Measurements from ENCODE around the gene DCST1. TPM values are rescaled to one million over a fixed set of nuclear protein-coding genes. Genes with fewer than 3 reads are reported as not detected.

Gene DCST1
- total RNA-seq, 1 donor from 2014 or later, result 0.13 TPM

DNA sequence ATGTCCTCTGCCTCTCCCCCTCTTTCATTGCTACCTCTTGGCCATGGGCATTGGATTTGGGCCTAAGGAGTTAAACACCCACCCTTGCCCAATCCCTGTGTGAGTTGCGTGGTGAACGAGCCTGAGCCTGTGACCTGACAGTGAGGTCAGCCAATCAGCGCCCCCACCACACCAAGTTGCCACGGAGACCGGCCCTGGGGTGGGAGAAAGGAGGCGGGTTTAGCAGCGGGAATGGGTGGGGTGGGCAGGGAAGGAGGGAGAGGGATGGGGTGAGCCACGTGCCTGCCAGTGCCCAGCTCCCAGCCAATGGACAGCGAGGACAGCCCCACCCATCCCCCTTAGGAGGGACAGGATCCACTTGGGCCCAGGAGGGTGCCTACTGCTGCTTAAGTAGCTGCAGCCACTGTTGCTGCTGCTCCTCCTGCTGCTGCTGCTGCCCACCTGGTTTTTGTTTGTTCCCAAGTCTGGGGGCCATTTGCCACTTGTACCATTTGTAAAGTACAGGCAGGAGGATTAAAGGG lies 21.5 kb upstream of the DCST1 start:
- ATAC-seq (peak; percentile 39), DNase-seq (ENCODE audit: low spot score) (peak; percentile 69)

- no peak for DNase-seq (ENCODE audit: low spot score)
- ATAC-seq, result no peak
Measured at GRCh38 chr1:155012776-155013602, 20.6 kb upstream of the DCST1 start.

- ATAC-seq, result no peak
- no peak for DNase-seq (ENCODE audit: low spot score)
Measured at GRCh38 chr1:155013632-155014031, 20.0 kb upstream of the DCST1 start.

GRCh38 chr1:155014709-155015508 lies 18.7 kb upstream of the DCST1 start:
- ATAC-seq, result no peak
- DNase-seq (ENCODE audit: low spot score), result no peak

- no peak for ATAC-seq
- peak; percentile 55 for DNase-seq (ENCODE audit: low spot score)
Measured at GRCh38 chr1:155015527-155016230, 17.9 kb upstream of the DCST1 start.

DNA sequence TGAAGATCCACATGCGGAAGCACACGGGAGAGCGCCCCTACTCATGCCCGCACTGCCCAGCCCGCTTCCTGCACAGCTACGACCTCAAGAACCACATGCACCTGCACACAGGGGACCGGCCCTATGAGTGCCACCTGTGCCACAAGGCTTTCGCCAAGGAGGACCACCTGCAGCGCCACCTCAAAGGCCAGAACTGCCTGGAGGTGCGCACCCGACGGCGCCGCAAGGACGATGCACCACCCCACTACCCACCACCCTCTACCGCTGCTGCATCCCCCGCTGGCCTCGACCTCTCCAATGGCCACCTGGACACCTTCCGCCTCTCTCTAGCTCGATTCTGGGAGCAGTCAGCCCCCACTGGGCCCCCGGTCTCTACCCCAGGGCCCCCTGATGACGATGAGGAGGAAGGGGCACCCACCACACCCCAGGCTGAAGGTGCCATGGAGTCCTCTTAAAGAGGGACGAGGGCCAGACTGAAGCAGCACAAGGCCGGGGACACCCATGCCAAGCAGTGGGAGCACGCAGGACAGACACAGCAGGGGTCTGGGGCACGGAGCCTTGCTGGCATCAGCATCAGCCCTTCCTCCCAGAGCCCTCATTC lies 17.3 kb upstream of the DCST1 start:
- DNase-seq (ENCODE audit: low spot score) (peak; percentile 55), ATAC-seq (no peak)

DNA sequence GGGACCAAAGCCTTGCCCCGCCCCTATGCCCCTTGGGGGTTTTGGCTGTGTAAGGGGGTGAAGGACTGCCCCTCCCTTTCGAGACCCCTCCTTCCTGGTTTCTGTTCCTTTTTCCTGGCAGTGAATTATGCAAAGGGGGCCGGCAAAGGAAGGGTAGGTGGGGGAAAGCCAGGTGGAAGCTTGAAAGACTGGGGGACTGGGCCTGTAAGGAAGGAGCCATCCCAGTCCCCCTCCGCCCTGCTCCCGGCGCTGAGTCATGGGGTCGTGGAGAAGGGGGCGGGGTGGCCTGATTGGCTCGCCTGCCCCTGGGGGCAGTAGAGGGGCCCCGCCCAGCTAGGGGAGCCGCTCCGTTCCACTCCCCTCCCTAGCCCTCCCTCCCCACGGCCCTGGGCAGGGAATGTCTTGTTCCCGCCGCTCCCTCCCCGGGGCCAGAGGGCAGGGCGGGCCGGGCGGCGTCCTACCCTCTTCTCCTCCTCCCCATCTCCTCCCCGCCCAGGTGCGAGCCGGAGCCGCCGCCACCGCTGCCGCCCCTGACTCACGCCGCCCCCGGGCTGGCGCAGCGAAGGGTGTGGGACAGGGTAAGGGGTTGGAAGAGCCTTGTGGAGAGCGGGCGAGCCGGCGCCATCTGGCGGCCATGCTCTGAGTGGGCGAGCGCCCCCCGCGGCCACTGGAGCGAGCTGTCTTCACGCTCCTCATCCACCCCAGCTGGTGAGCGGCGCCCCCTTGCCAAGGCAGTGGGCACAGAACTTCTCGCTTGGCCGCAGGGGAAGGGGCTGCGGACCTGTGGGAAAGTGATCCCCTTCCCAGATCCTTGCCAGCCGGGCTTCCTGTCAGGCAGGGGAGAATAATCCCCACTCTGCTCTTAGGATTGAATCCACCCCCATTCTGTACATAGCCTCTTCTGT lies 16.3 kb upstream of the DCST1 start:
- peak; percentile 86 for DNase-seq (ENCODE audit: low spot score)
- peak; percentile 82 for ATAC-seq

DNA sequence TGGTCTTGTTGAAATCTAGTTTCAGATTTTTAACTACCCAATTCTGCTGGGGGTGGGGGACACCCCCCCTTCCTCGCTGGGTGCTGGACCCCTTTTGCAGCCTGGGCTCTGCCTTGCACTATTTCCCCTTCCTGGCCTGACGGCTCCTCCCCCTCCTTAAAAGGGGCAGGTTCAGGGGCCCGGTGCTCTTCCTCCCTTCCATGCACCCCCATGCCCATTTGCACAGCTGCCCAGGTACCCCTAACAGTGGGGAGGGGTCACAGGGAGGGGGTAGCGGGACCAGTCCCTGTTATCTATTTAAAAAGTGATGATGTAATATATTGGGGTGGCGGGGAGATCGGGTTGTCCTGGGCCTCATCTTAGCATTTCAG lies 15.7 kb upstream of the DCST1 start:
- DNase-seq (ENCODE audit: low spot score) (no peak), ATAC-seq (no peak)

DNA sequence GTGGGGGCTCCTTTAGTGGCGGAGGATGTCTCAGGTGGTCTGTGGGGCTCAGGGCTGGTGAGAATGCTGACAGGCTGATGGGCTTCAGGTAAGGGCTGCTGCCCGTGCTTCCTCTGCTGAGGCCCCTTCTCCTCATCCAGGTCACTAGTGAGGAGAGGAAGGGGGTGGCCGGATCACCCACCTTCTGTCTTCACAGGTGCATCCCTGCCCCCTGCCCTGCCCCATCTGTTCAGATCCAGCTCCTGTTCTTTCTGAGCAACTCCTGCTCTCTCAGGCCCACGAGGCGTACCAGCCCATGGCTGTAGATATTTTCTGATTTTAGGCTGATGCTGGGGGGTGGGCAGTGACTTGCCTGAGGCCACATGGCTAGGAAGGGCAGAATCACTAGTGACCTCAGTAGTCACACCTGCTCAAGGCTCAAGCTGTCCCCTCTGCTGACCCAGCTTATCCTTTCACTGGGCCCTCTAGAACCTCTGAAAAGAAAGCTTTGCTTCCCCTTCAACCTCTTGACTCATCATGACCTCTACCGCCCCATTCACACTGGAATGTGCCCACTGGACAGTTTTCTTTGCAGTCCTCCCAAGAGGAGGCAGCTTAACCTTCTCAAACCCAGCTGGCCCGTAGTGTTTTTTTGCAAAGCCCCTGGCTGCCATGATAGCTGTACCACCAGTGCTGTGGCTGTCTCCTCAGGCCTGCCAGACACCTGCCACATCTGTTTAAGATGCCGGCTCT lies 14.8 kb upstream of the DCST1 start:
- ATAC-seq (no peak), DNase-seq (ENCODE audit: low spot score) (no peak)

- ATAC-seq (no peak), DNase-seq (ENCODE audit: low spot score) (no peak)
Measured at GRCh38 chr1:155019377-155020245, 14.0 kb upstream of the DCST1 start.

DNA sequence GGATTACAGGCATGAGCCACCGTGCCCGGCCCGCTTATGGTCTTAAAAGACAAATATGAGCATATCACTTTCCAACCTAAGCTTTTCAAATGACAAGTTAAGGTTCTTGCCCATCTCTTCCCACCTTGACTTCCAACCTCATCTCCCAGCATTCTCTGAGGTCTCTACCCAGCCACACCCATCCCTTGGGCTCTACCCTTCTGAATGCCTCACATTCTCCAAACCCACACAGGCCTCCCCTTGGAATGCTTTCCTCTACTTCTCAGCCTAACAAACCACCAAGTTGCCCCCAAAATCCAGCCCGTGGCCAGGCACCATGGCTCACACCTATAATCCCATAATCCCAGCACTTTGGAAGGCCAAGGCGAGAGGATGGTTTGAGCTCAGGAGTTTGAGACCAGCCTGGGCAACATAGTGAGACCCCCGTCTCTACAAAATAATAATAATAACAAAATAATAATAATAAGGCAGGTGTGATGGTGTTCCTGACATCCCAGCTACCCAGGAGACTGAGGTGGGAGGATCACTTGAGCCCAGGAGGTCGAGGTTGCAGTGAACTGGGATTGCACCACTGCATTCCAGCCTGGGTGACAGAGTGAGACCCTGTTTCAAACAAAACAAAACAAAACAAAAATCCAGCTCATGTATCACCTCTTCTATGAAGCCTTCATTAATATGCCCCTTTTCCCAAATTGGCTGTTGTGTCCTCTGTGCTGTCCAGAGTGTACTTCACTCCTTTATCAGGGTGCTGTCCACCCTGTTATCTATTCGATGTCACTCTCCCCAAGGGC lies 11.3 kb upstream of the DCST1 start:
- DNase-seq (ENCODE audit: low spot score) (no peak), ATAC-seq (no peak)

- peak; percentile 35 for ATAC-seq
- no peak for DNase-seq (ENCODE audit: low spot score)
Measured at GRCh38 chr1:155022927-155023236, 10.7 kb upstream of the DCST1 start.

DNA sequence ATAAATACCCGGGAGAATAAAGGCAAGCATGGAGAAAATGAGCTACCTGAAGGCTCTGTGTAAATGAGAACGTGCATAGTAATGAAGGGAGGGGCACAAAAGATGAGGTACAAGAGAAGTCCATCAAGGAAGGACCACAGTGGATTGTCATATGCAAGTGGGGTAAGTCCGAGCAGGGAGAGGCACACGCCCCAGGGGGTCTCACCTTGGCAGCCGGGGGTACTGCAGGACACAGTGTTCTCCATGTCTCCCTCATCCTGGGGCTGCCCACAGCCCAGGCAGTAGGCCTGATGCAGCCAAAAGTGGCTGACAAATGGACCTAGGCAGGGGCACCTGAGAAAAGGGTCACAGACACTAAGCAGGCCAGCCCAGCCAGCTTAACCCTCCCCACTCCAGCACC lies 10.0 kb upstream of the DCST1 start:
- ATAC-seq, result no peak
- DNase-seq (ENCODE audit: low spot score), result no peak

DNA sequence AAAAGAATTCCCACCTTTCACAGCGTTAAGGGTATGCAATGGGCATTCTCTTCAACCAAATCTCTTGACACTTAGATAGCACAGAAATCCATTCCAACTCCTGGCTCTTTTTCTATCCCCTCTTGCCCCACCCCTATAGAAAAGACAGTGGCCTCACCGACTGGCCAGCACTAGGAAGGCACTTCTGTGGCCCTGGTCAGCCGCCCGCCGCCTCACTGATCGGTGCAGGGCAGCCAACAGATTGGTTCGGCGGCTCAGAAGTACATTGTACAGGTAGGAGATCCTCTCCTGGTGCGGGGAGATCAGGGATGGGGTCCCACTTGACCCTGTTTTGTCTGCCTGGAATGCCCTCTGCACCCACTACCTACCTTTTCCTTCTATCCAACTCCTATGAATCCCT lies 9.3 kb upstream of the DCST1 start:
- ATAC-seq (no peak), DNase-seq (ENCODE audit: low spot score) (no peak)

GRCh38 chr1:155026154-155026553 lies 7.5 kb upstream of the DCST1 start:
- no peak for DNase-seq (ENCODE audit: low spot score)

GRCh38 chr1:155026588-155026987 lies 7.0 kb upstream of the DCST1 start:
- ATAC-seq, result no peak
- DNase-seq (ENCODE audit: low spot score), result no peak

More at GRCh38 chr1:155026154-155026553, 7.5 kb upstream of the DCST1 start:
- no peak for ATAC-seq

GRCh38 chr1:155029513-155030242 lies 3.9 kb upstream of the DCST1 start:
- ATAC-seq, result no peak
- DNase-seq (ENCODE audit: low spot score), result no peak

All from left lobe of liver (tissue), 2 donors.